GM18526 (cell line): ENCODE measurements around the gene PCARE.

Experiments
- POLR2A ChIP-seq: IDR thresholded peaks from 3 replicates; pipeline ENCODE4 v1.6.1; 2011; ENCODE audit not compliant: insufficient read length; ENCODE audit errors: extremely low read depth

Gene PCARE

GRCh38 chr2:29071032-29071975, 3.0 kb downstream of the PCARE start:
- TF ChIP-seq POLR2A, result no peak

- no peak for TF ChIP-seq POLR2A
Measured at GRCh38 chr2:29070526-29070925, 3.8 kb downstream of the PCARE start.

GRCh38 chr2:29068513-29068912, 5.8 kb downstream of the PCARE start:
- TF ChIP-seq POLR2A, result no peak

GRCh38 chr2:29066997-29067605, 7.2 kb downstream of the PCARE start:
- no peak for TF ChIP-seq POLR2A

GRCh38 chr2:29066271-29066860, 8.0 kb downstream of the PCARE start:
- TF ChIP-seq POLR2A, result no peak

- no peak for TF ChIP-seq POLR2A
Measured at GRCh38 chr2:29065068-29065811, 9.1 kb downstream of the PCARE start.

GRCh38 chr2:29064746-29065067, 9.6 kb downstream of the PCARE start:
- TF ChIP-seq POLR2A, result no peak

GRCh38 chr2:29064346-29064715, 10.0 kb downstream of the PCARE start:
- no peak for TF ChIP-seq POLR2A

- no peak for TF ChIP-seq POLR2A
Measured at GRCh38 chr2:29063646-29064345, 10.5 kb downstream of the PCARE start.

GRCh38 chr2:29063056-29063455, 11.3 kb downstream of the PCARE start:
- TF ChIP-seq POLR2A, result no peak

GRCh38 chr2:29062371-29062770, 12.0 kb downstream of the PCARE start:
- TF ChIP-seq POLR2A, result no peak

GRCh38 chr2:29061616-29062015, 12.7 kb downstream of the PCARE start:
- TF ChIP-seq POLR2A, result no peak

GRCh38 chr2:29061176-29061575, 13.1 kb downstream of the PCARE start:
- no peak for TF ChIP-seq POLR2A

GRCh38 chr2:29060441-29060840, 13.9 kb downstream of the PCARE start:
- TF ChIP-seq POLR2A, result no peak

- TF ChIP-seq POLR2A, result no peak
Measured at GRCh38 chr2:29059624-29060023, 14.7 kb downstream of the PCARE start.
